Measurements from ENCODE around the gene MED27.

- TF ChIP-seq CTCF (IDR thresholded peaks at IDR 0.05 in 2 of 3, conservative IDR thresholded peaks at IDR 0.05 in 1 of 3; ENCODE audit: control insufficient read depth in 2 of 3, extremely low read depth in 1 of 3, insufficient read depth in 1 of 3, low read depth in 3 of 3, low read length in 3 of 3), result no peak
- no peak for TF ChIP-seq SMC3 (IDR thresholded peaks at IDR 0.05; ENCODE audit: borderline replicate concordance, low read length)
- TF ChIP-seq DPF2 (IDR thresholded peaks at IDR 0.05), result no peak
- TF ChIP-seq RAD51 (IDR thresholded peaks at IDR 0.05), result no peak
- no peak for TF ChIP-seq EZH2 (IDR thresholded peaks at IDR 0.05; ENCODE audit: borderline replicate concordance, control insufficient read depth, low read depth, low read length)
- no peak for TF ChIP-seq POLR2A (IDR thresholded peaks at IDR 0.05; ENCODE audit: low read depth, low read length)
- TF ChIP-seq POLR2AphosphoS2 (IDR thresholded peaks at IDR 0.05; ENCODE audit: low read depth, low read length), result no peak
- no peak for TF ChIP-seq MAX (IDR thresholded peaks at IDR 0.05; ENCODE audit: low read depth, low read length)
- no peak for TF ChIP-seq CHD4 (IDR thresholded peaks at IDR 0.05)
- no peak for TF ChIP-seq CEBPZ (IDR thresholded peaks at IDR 0.05; ENCODE audit: low read depth, low read length)
Observed at GRCh38 chr9:132078699-132079356, 839 bp downstream of the MED27 start.
